Activated CD4-positive, alpha-beta memory T cell treated with anti-CD3 and anti-CD28 coated beads for 36 hours (primary cell): ENCODE data around the gene CTSL. TPM values are rescaled to one million over a fixed set of nuclear protein-coding genes. Genes with fewer than 3 reads are reported as not detected.
"Not testable (repeated sequence)": the region's sequence is repeated elsewhere in the genome, so short reads cannot be mapped to it uniquely, and the experiment has no call there.

Source experiments
- CTCF ChIA-PET: fragments of 350-600 bp; sonication (Branson Sonifier 250); formaldehyde crosslinking; loops from one replicate; lab custom pipeline; 2021; ENCODE audit warnings: antibody characterized with exemption, inconsistent platforms; lab: Charles Lee
- POLR2A ChIA-PET: fragments of 350-600 bp; sonication (Branson Sonifier 250); formaldehyde crosslinking; loops from one replicate; lab custom pipeline; 2021; ENCODE audit warnings: antibody characterized with exemption; lab: Charles Lee
- DNase-seq: peaks from one replicate; pipeline ENCODE4 v3.0.0-alpha.2; 2020
- H3K27ac Mint-ChIP-seq: one replicate; pipeline ENCODE4 v1.8.0; 2021; ENCODE audit warnings: mixed read lengths
- H3K27me3 Mint-ChIP-seq: one replicate; pipeline ENCODE4 v1.8.0; 2021; ENCODE audit warnings: mixed read lengths
- H3K36me3 Mint-ChIP-seq: one replicate; pipeline ENCODE4 v1.8.0; 2021; ENCODE audit warnings: mixed read lengths
- H3K4me1 Mint-ChIP-seq: one replicate; pipeline ENCODE4 v1.8.0; 2021; ENCODE audit warnings: low read depth, mixed read lengths
- H3K4me3 Mint-ChIP-seq: one replicate; pipeline ENCODE4 v1.8.0; 2021; ENCODE audit warnings: mild to moderate bottlenecking, mixed read lengths
- H3K9me3 Mint-ChIP-seq: one replicate; pipeline ENCODE4 v1.8.0; 2021; ENCODE audit warnings: mixed read lengths
- intact Hi-C: fragments of 100-400 bp; cut with micrococcal nuclease; formaldehyde crosslinking; loops from one replicate; pipeline ENCODE4 v1.15.1; 2023
- total RNA-seq, 2 experiments: library from RNA; stranded (reverse); gene quantifications; one replicate each; pipeline ENCODE4 v1.2.3, GENCODE V29; 2021

The CTSL gene
- total RNA-seq, 2 experiments from 2014 or later: 26.1 to 33.7 TPM

DNA sequence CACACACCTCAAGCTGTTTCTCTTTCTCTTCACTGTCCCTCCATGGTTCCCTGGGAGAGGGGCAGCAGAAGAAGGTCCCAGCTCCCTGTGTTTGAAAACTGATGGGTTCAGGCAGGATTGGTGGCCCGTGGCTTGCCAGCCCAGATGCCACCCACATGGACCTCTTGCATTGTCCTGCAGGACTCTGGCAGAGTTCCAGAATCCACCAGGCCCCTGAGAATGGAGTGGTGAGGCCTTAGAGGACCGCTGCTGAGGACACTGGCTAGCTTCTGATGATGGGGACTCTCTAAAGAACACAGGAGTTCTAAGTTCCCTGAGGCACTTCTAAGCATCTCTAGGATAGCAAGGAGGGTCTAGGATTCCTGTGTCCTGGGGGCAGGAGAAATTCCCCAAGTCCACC is 24.8 kb downstream of the CTSL start:
- CTCF ChIA-PET: no interaction called here
- Mint-ChIP-seq H3K36me3 (no peaks in the 10 kb centered on the region), H3K27ac (no peak overlapping the region), H3K4me1 (no peaks in the 10 kb centered on the region), H3K4me3 (no peak overlapping the region), H3K27me3 (peaks cover 15% of the 10 kb centered on the region), H3K9me3 (peaks cover 10% of the 10 kb centered on the region)
- POLR2A ChIA-PET: no interaction called here
- intact Hi-C loops: no loop called here
- no peak for DNase-seq

DNA sequence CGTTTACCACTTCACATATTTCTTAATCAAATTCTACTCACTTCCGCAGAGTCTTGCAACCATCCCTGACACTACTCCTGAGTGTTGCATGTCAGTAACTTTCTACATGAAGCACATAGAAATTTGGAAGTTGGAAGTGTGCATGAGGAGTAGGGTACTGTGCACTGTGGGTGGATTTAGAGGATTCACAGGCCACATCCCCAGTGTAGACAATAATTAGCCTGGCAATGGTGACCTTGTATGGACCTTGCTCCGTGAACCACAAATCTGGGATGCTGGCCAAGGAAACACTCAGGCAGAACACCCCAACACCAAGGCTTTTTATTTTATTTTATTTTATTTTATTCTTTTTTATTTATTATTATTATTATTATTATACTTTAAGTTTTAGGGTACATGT is 25.5 kb downstream of the CTSL start:
- no peak overlapping the region for H3K4me3 Mint-ChIP-seq

DNA sequence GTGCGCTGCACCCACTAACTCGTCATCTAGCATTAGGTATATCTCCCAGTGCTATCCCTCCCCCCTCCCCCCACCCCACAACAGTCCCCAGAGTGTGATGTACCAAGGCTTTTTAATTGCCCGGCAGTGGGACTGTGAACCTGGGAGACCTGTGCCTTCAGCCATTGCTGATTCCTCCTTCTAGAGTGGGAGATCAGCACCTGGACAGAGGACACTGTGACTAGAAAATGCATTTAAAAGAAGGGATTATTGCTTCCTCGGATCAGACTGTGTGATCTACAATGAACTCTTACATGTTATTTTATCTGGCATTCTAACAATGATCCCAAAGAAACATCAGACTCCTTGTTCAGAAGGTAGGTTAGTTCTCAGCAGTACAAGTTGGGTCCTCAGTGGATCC is 25.9 kb downstream of the CTSL start:
- ChIA-PET POLR2A (no interaction called here), CTCF (no interaction called here)
- Mint-ChIP-seq H3K27ac (no peak overlapping the region), H3K4me1 (no peaks in the 10 kb centered on the region), H3K9me3 (peaks cover 10% of the 10 kb centered on the region), H3K4me3 (no peak overlapping the region), H3K36me3 (no peaks in the 10 kb centered on the region), H3K27me3 (peaks cover 15% of the 10 kb centered on the region)
- no peak for DNase-seq
- intact Hi-C loops: no loop called here

More for the DNA sequence above, 25.5 kb downstream of the CTSL start:
- peaks cover 10% of the 10 kb centered on the region for H3K9me3 Mint-ChIP-seq
- no peaks in the 10 kb centered on the region for H3K36me3 Mint-ChIP-seq
- ChIA-PET POLR2A (no interaction called here), CTCF (no interaction called here)
- no peak overlapping the region for H3K27ac Mint-ChIP-seq
- H3K4me1 Mint-ChIP-seq: no peaks in the 10 kb centered on the region
- H3K27me3 Mint-ChIP-seq: peaks cover 15% of the 10 kb centered on the region
- intact Hi-C loops: no loop called here
- DNase-seq: no peak

DNA sequence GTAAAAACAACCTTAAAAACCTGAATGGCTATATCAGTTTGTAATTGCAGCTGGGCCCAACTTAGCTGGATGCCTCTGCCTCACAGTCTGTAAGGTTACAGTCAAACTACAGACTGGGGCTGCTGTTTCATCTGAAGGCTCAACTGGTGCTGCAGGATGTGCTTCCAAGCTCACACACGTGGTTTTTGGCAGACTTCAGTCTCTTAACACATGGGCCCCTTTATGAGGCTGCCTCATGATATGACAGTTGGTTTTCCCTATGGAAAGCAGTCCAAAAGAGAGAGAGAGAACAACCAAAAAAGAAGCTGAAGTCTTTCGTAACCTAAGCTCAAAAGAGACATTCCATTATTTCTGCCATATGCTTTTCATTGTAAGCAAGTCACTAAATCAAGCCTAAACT is 27.4 kb downstream of the CTSL start:
- ChIA-PET CTCF (interaction anchor here (0.6 kb wide), 1 partner anchor 21 kb away, joined by 5 read pairs; no protein-coding TSS in a partner anchor), POLR2A (no interaction called here)

DNA sequence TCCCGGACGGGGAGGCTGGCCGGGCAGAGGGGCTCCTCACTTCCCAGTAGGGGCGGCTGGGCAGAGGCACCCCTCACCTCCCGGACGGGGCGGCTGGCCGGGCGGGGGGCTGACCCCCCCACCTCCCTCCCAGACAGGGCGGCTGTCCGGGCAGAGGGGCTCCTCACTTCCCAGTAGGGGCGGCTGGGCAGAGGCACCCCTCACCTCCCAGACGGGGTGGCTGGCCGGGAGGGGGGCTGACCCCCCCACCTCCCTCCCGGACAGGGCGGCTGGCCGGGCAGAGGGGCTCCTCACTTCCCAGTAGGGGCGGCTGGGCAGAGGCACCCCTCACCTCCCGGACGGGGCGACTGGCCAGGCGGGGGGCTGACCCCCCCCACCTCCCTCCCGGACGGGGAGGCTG is 32.4 kb downstream of the CTSL start:
- intact Hi-C loops, H3K27me3 Mint-ChIP-seq, H3K27ac Mint-ChIP-seq, H3K9me3 Mint-ChIP-seq, H3K4me1 Mint-ChIP-seq, CTCF ChIA-PET, DNase-seq, POLR2A ChIA-PET, H3K4me3 Mint-ChIP-seq, H3K36me3 Mint-ChIP-seq: not testable (repeated sequence)

More for the DNA sequence above, 27.4 kb downstream of the CTSL start:
- H3K4me3 Mint-ChIP-seq: no peak overlapping the region
- peaks cover 10% of the 10 kb centered on the region for H3K27me3 Mint-ChIP-seq
- intact Hi-C loops: no loop called here
- H3K27ac Mint-ChIP-seq: no peak overlapping the region
- peaks cover 10% of the 10 kb centered on the region for H3K9me3 Mint-ChIP-seq
- DNase-seq: no peak
- no peaks in the 10 kb centered on the region for H3K4me1 Mint-ChIP-seq
- H3K36me3 Mint-ChIP-seq: no peaks in the 10 kb centered on the region

DNA sequence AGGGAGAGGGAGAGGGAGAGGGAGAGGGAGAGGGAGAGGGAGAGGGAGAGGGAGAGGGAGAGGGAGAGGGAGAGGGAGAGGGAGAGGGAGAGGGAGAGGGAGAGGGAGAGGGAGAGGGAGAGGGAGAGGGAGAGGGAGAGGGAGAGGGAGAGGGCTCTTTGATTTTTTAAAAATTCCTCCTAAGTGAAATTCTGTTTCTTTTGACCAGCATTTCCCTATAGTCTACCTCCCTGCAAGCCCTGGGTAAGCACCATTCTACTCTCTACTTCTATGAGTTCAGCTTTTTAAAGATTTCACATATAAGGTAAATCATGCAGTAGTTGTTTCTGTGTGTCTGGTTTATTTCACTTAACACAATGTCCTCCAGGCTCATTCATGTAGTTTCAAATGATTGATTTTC is 34.1 kb downstream of the CTSL start:
- H3K4me1 Mint-ChIP-seq, POLR2A ChIA-PET, intact Hi-C loops, DNase-seq, CTCF ChIA-PET, H3K27me3 Mint-ChIP-seq, H3K27ac Mint-ChIP-seq, H3K4me3 Mint-ChIP-seq, H3K36me3 Mint-ChIP-seq, H3K9me3 Mint-ChIP-seq: not testable (repeated sequence)

DNA sequence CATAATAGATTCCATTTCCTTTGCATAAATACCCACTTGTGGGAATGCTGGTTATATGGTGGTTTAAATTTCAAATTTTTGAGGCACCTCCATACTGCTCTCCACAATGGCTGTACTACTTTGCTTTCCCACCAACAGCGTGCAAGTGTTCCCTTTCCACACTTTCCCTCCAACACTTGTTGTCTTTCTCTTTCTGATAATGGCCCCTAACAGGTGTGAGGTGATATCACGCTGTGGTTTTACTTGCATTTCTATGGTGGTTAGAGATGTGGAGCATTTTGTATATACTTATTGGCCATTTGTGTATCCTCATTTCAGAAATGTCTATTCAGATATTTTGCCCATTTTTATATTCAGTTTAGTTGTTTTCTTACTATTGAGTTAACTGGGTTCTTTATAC is 34.6 kb downstream of the CTSL start:
- no peaks in the 10 kb centered on the region for H3K4me1 Mint-ChIP-seq
- ChIA-PET CTCF (no interaction called here), POLR2A (no interaction called here)
- no peak for DNase-seq
- intact Hi-C loops: no loop called here
- peaks cover 3% of the 10 kb centered on the region for H3K27me3 Mint-ChIP-seq
- H3K36me3 Mint-ChIP-seq: no peaks in the 10 kb centered on the region
- no peak overlapping the region for H3K4me3 Mint-ChIP-seq
- no peak overlapping the region for H3K27ac Mint-ChIP-seq
- H3K9me3 Mint-ChIP-seq: no peaks in the 10 kb centered on the region

DNA sequence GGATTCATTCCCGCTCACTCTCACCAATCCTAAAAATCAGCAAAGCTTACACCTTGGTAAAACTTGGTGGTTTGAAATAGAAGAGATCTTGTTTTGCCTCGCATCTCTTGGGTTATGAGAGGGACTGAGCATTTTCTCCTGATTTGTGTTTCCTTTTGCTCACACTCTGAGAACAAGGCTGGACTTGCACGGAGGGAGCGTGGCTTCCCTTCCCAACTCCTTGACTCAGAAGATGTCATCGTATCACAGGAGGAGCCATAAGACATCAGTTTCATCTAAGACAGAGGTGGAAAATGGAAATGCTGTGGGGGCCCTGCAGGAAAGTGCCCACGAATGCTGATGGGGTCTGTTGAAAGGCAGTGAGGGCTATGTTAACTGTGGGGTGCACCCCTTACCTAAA is 37.4 kb downstream of the CTSL start:
- no peak for DNase-seq
- H3K27me3 Mint-ChIP-seq: peaks cover 5% of the 10 kb centered on the region
- CTCF ChIA-PET: interaction anchor here (0.6 kb wide), 1 partner anchor 45 kb away, joined by 3 read pairs; no protein-coding TSS in a partner anchor
- H3K27ac Mint-ChIP-seq: no peak overlapping the region
- H3K4me1 Mint-ChIP-seq: peaks cover 6% of the 10 kb centered on the region
- H3K4me3 Mint-ChIP-seq: no peak overlapping the region
- no peaks in the 10 kb centered on the region for H3K9me3 Mint-ChIP-seq
- H3K36me3 Mint-ChIP-seq: no peaks in the 10 kb centered on the region
- intact Hi-C loops: no loop called here
- POLR2A ChIA-PET: no interaction called here

DNA sequence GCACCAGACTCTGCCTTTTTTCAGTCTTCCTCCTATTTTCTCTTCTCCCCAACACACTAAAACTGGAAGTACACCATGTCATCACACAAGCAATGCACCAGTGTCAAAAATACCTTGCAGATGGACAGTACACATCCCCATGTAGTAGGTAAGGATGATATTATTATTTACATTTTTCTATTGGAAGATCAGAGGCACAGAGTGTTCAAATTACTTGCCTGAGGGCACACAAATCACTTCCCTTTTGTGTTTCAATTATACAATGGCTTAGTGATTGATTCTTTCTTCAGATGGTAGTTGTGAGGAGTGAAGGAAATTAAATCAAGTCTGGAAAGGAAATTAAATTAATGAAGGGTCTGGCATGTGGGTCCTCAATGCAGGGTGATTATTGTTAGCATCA is 39.6 kb downstream of the CTSL start:
- H3K9me3 Mint-ChIP-seq: no peaks in the 10 kb centered on the region
- ChIA-PET CTCF (no interaction called here), POLR2A (no interaction called here)
- peaks cover 6% of the 10 kb centered on the region for H3K4me1 Mint-ChIP-seq
- no peak overlapping the region for H3K4me3 Mint-ChIP-seq
- H3K27ac Mint-ChIP-seq: no peak overlapping the region
- DNase-seq: no peak
- peaks cover 10% of the 10 kb centered on the region for H3K27me3 Mint-ChIP-seq
- H3K36me3 Mint-ChIP-seq: no peaks in the 10 kb centered on the region
- intact Hi-C loops: no loop called here

DNA sequence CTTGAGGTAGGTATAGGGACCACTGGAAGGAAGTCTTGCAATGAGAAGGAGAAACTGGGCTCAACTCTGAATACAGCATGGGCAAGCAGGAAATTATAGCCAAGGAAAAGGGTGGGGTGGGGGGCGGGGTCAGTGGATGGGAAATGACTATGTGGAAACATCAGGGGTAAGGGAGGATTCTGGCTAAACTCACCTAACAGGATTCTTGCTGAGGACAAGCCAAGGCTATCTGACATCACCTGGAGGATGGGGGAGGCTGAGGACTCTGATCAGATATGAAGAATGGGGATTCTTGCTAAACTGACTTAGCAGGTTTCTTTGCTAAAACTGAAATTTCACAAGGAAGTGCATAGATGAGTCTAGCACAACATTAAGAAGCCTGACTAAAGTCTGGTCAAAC is 40.8 kb downstream of the CTSL start:
- Mint-ChIP-seq H3K27ac (no peak overlapping the region), H3K4me3 (no peak overlapping the region), H3K9me3 (no peaks in the 10 kb centered on the region), H3K27me3 (peaks cover 13% of the 10 kb centered on the region), H3K36me3 (no peaks in the 10 kb centered on the region), H3K4me1 (peaks cover 6% of the 10 kb centered on the region)
- POLR2A ChIA-PET: no interaction called here
- CTCF ChIA-PET: no interaction called here
- DNase-seq: peak; percentile 49
- intact Hi-C loops: loop anchor here (1.0 to 2.0 kb wide), 3 partner anchors 26 to 54 kb away; no protein-coding TSS in a partner anchor

DNA sequence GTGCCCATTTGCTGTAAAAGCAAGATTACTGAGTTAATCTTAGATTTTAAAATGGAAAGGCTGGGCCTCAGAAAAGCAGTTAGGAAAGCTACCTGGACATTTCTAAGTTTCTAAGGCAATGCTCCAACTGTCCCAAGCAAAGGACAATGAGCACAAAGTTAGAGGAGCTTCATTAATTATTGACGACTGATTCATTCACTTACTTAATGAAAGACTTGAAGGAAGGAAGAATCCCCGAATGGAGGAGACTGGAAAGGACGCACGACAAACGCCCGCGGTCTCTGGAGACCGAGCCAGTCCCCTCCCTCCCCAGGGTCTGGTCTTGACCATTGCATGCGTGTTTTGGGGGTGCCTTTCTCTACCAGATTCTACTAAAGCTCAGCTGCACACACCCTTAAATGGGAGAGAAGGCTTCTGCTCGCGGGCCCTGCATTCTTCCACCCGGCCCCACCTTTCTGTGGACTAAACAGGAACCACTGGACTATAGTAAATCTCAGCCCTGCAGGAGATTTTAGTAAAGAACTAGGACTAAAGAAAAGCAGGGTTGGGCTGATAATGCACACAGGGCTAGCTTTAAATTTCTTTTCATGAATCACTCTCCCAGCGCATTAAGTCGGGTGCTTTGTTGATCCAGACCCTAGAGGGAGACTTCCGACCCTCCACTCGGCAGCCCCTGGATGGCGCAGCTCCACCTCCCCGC is 44.8 kb downstream of the CTSL start:
- DNase-seq: no peak
- CTCF ChIA-PET: interaction anchor here (0.6 kb wide), 1 partner anchor 240 kb away, joined by 3 read pairs; no protein-coding TSS in a partner anchor
- Mint-ChIP-seq H3K4me1 (peaks cover 6% of the 10 kb centered on the region), H3K27ac (no peak overlapping the region), H3K4me3 (no peak overlapping the region), H3K36me3 (no peaks in the 10 kb centered on the region), H3K9me3 (no peaks in the 10 kb centered on the region), H3K27me3 (peaks cover 17% of the 10 kb centered on the region)
- POLR2A ChIA-PET: no interaction called here
- intact Hi-C loops: no loop called here

DNA sequence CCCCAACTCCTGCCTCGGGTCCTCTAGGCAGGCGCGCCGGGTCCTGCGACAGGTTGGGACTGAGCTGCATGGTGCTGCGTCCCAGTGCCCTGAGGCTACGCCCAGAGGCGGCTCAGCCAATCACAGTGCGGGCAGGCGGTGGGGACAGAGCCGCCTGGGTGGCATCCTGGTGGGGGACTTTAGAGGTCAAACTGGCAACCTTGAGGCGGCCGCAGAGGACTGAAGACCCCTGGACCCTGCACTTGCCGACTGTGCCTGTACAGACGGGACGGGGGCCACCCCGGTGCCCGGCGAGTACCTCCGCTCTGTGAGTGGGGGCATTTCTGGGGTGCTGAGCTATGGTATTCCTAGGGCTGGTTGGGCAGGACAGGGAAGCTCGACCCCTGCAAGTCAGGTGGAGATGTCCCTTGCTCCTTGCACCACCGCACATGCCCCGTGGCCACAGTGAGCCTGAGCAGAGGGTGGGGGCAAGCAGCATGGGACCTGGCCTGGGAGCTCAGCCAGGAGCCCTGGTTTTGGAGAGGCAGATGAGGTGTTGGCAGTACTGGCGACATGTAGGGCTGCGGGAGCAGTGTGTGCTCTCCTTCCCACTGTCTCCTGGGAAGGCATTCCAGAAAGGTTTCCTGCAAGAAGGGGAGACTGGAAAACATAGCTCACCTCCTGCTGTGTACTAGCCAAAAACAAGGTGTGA is 45.5 kb downstream of the CTSL start:
- ChIA-PET POLR2A (no interaction called here), CTCF (no interaction called here)
- Mint-ChIP-seq H3K36me3 (no peaks in the 10 kb centered on the region), H3K9me3 (no peaks in the 10 kb centered on the region), H3K4me1 (peaks cover 6% of the 10 kb centered on the region), H3K27me3 (peaks cover 17% of the 10 kb centered on the region), H3K27ac (no peak overlapping the region), H3K4me3 (no peak overlapping the region)
- intact Hi-C loops: no loop called here
- no peak for DNase-seq
